Measurements from ENCODE around the gene PLEKHM1.
"Not testable (repeated sequence)": the region's sequence is repeated elsewhere in the genome, so short reads cannot be mapped to it uniquely, and the experiment has no call there.

The PLEKHM1 gene

GRCh38 chr17:45440839-45441515 lies 49.5 kb downstream of the PLEKHM1 start:
- DNase-seq, result not testable (repeated sequence)

GRCh38 chr17:45440161-45440778 lies 50.3 kb downstream of the PLEKHM1 start:
- DNase-seq, result peak; percentile 64

GRCh38 chr17:45438931-45439610 lies 51.5 kb downstream of the PLEKHM1 start:
- no peak for DNase-seq

- no peak for DNase-seq
Measured at GRCh38 chr17:45437465-45438283, 52.8 kb downstream of the PLEKHM1 start.

- no peak for DNase-seq
Measured at GRCh38 chr17:45436625-45437464, 53.7 kb downstream of the PLEKHM1 start.

GRCh38 chr17:45436161-45436560 lies 54.4 kb downstream of the PLEKHM1 start:
- DNase-seq, result no peak

DNA sequence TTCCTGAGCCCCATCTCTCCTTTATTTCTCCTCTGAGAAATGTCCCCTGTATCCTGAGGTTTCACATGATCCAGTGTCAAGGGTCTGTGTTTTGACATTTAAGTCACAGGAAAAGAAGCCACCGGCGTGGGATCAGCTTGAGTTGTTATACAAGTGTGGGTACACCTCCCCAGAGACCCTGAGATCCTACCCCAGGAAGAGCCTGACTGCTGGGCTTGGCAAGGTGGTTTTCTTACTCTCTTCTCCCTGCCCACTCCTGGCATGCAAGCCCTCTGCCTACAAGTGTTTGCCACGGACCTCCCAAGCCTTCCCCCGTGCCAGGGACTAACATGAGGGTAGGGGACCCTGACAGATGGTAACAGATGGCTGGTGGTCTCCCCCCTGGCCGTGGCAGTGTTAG lies 55.0 kb downstream of the PLEKHM1 start:
- no peak for DNase-seq

GRCh38 chr17:45433159-45433535 lies 57.4 kb downstream of the PLEKHM1 start:
- DNase-seq, result no peak

DNA sequence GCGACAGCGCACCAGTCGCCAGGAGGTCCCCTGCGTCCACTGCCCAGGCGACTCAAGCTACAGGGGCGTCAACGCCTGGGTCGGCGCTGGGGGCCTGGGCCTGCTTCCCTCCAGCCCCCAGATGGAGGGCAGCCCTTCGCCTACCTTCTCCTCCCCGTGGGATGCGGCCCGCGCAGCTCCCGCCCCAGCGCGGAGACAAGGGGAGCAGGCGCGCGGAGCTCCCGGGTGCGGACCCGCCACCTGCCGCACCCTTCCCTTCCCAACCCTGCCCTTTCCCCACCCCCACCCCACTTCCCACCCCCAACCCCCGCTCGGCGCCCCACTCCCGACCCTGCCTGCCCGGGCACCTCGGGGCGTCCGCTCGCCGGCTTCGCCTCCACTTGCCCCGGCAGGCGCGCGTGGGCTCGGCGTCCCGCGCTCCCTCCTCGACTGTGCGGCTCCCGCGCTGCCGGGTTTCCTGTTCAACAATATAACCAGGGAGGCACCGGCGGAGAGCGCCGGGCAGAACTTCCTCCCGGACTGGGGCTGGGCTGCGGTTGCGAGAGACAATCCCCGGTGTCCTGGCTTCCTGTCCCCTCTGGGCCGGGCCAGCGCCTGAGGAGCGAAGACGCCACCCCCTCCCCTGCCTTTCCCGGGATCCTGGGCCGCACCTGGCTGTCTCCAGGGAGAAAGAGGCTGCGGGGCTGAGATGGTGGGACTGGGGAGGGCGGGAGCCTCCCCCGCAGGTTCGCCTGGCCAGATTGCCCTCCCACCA lies 57.9 kb downstream of the PLEKHM1 start, which contains the start of gene ARHGAP27:
Gene ARHGAP27, minus strand, starts transcription at position 466 of the 754 bp plus-strand sequence. CDS start 2,591 bp downstream, outside the sequence.
- DNase-seq, result no peak

DNA sequence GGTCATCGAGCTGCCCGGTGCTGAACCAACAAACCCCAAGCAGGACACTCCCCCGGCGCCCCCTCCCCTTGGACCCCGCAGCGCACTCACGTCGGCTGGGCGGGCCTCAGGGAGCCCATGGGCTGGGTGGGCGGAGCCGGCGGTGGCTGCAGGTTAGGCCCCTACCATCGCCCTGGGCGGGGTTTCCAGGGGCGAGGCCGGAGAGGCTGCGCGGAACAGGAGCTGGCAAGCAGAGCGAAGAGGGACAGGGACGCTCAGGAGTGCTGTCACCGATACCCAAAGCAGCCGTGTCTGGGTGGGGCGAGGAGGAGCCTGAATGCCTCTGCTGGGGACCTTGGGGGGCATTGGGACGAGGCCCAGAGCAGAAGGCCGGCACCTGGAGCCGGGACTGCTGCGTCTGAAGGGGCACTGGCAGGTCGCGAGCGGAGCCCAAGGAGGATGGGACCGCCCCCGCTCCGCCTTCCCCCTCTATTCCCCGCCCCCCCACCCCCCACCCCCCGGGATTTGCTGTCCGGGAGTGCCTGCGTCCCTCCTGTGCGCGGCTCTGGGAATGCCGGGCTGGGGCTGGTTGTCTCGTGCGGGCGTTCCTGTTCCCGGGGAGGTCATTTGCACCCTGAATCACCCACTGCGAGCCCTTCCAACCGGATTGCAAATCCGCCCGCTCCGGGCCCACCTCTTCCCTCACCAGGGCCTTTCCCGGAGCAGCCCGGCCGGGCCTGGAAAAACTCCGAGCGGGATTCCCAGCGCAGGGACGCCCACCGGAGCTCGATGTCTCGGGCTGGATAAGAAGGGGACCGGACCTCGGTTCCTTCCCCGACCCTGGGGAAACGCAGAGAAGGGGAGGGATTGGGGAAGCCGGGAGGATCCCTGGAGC lies 58.8 kb downstream of the PLEKHM1 start:
- DNase-seq, result peak; percentile 56

- no peak for DNase-seq
Measured at GRCh38 chr17:45430738-45431530, 59.6 kb downstream of the PLEKHM1 start.

- DNase-seq, result no peak
Measured at GRCh38 chr17:45430006-45430737, 60.3 kb downstream of the PLEKHM1 start.

DNA sequence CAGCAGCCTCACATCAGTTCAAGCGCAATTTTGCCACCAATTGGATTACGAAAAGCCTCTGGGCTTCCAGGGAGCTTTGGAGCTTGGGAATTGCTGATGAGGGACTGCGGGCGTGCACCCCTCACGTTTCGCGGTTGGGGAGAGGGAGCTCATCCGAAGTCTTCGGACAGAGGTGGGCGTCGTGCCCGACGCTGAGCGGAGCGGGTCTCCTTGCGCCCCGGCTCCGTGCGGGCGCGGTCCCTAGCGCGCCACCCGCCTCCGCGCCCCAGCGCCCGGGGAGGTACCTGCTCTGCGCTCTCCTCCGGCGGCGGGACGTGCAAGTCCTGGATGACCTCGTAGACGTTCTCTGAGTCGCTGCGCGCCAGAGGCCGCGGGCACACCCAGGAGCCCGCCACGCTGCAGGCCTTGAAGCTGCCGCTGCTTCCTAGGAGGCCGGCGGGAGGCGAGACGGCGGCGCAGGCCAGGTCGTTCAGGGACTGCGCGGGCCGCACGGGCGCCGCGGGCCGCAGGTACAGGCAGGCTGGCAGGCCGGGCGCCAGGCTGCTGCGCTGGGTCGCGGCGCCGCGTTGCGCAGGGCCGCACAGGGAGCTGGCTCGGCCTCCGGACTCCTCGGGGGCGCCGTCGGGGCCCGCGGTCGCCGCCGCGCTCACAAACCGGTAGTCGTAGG lies 61.0 kb downstream of the PLEKHM1 start:
- DNase-seq, result no peak

- no peak for DNase-seq
Measured at GRCh38 chr17:45428931-45429338, 61.6 kb downstream of the PLEKHM1 start.

DNA sequence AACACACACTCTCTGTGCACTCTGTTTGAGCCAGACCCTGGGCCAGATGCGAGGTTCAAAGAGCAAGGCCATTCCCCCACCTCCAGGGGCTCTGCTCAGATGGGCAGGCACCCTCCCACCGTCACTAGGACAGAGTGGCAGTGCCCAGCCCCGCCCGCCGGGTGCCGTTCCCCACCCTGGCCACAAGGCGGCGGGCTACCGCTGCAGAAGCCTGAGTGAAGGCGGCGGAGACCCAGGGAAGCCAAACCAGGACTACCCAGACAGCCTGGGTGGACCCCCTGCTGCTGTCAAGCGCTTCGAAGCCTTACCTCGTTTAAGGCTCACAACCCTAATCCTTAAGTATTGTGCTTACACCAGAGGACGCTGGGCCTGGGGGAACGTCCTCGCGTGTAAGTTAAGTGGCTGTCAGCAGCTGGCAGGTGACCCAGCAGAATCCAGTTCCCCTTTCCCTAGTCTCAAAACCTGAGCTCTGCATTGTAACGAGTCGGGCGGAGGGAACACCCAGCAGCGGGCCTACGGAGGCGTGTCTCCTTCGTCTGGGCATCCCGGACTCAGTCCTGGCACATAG lies 62.4 kb downstream of the PLEKHM1 start:
- peak; percentile 40 for DNase-seq

DNA sequence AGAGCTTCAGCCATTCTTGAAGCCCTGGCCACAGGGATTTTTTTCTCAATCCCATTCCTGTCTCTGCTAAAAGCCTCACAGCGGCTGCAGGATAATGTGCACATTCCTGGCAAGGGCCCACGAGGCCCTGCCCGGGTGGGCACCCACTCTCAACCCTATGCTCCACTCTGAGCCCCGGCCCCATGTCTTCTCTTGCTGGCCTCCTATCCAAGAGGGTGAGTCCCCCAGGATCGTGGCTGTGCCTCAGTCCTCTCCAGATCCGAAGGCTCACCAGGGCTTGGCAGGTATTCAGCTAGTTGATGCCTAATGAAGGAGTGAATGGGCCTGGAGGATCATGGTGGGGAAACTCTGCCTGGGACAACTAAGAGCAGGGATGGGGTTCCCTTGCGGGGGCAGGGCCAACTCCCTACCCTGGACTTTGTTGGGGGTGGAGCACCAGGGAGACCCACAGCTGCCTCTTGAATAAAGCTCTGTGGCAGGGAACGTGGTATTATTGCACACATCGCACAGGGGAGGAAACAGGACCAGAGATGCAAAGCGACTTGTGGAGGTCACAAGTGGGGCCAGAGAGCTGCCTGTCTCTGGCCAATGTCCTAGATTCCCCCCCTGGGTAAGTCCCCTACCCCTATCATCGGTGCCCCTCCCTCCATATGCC lies 63.2 kb downstream of the PLEKHM1 start:
- DNase-seq, result no peak

DNA sequence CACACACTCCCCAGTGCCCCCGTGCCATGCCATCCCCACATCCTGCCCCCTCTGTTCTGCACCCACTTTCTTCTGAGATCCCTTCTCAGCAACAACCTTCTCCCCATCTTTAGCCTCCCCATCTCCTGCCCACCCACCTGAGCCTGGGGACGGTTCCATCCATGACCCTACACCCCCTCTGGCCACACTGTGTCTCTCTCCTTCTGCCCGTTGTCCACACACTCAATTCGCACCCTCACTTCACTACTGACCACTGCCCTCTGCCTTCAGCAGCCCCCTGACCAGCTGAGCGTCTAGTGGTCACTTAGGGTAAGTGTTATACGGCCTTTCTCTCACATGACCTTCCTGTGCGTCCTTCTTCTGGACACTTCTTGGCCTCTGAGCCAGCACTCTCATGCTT lies 64.0 kb downstream of the PLEKHM1 start:
- no peak for DNase-seq
